Activated naive CD4-positive, alpha-beta T cell treated with anti-CD3 and anti-CD28 coated beads, Interleukin-2, amount 50 U/mL, for 72 hours (primary cell): ENCODE measurements around the gene PPA1. TPM values are rescaled to one million over a fixed set of nuclear protein-coding genes. Genes with fewer than 3 reads are reported as not detected.
"Not testable (repeated sequence)": the region's sequence is repeated elsewhere in the genome, so short reads cannot be mapped to it uniquely, and the experiment has no call there.

Experiments used
- ATAC-seq, 2 donors: fragments of 150-1000 bp; cut with Tn5 transposase; 2 replicates each; pipeline ENCODE4 v1.10.0; 2021; ENCODE audit warnings: mild to moderate bottlenecking in 2 of 2, moderate library complexity in 2 of 2
- DNase-seq, 2 donors: peaks; one replicate each; pipeline ENCODE4 v3.0.0; 2021 to 2022; ENCODE audit warnings: low spot score in 2 of 2
- H3K27ac Mint-ChIP-seq, 2 donors: one replicate each; pipeline ENCODE4 v1.8.0; 2022; ENCODE audit warnings: mild to moderate bottlenecking in 2 of 2, mixed read lengths in 2 of 2
- H3K36me3 Mint-ChIP-seq, 2 donors: one replicate each; pipeline ENCODE4 v1.8.0; 2022; ENCODE audit warnings: mixed read lengths in 2 of 2
- H3K9me3 Mint-ChIP-seq, 2 donors: one replicate each; pipeline ENCODE4 v1.8.0; 2022; ENCODE audit warnings: mixed read lengths in 2 of 2
- total RNA-seq, 2 donors: library from RNA; stranded (reverse); gene quantifications; one replicate each; pipeline ENCODE4 v1.2.3, GENCODE V29; 2022

Gene PPA1
- total RNA-seq, 2 donors from 2014 or later, result 233 to 258 TPM

GRCh38 chr10:70192326-70192968 is 40.8 kb downstream of the PPA1 start:
- no peaks in the 10 kb centered on the region for H3K36me3 Mint-ChIP-seq
- H3K9me3 Mint-ChIP-seq, result no peaks in the 10 kb centered on the region
- no peak for DNase-seq
- ATAC-seq, result no peak
- no peak overlapping the region for H3K27ac Mint-ChIP-seq

- DNase-seq (no peak), ATAC-seq (no peak)
- H3K27ac Mint-ChIP-seq, result no peak overlapping the region
- no peaks in the 10 kb centered on the region for H3K36me3 Mint-ChIP-seq
- H3K9me3 Mint-ChIP-seq, result no peaks in the 10 kb centered on the region
Observed at GRCh38 chr10:70191972-70192305, 41.3 kb downstream of the PPA1 start.

- H3K36me3 Mint-ChIP-seq, result no peaks in the 10 kb centered on the region
- ATAC-seq (no peak), DNase-seq (no peak)
- H3K27ac Mint-ChIP-seq, result no peak overlapping the region
- H3K9me3 Mint-ChIP-seq, result no peaks in the 10 kb centered on the region
Observed at GRCh38 chr10:70191161-70191971, 41.9 kb downstream of the PPA1 start.

GRCh38 chr10:70190581-70190980 is 42.6 kb downstream of the PPA1 start:
- H3K27ac Mint-ChIP-seq, result no peak overlapping the region
- no peaks in the 10 kb centered on the region for H3K36me3 Mint-ChIP-seq
- DNase-seq (no peak), ATAC-seq (no peak)
- H3K9me3 Mint-ChIP-seq, result no peaks in the 10 kb centered on the region

- Mint-ChIP-seq H3K9me3 (no peaks in the 10 kb centered on the region), H3K27ac (no peak overlapping the region), H3K36me3 (no peaks in the 10 kb centered on the region)
- DNase-seq, result no peak
- no peak for ATAC-seq
Observed at GRCh38 chr10:70190102-70190501, 43.1 kb downstream of the PPA1 start.

- no peak for DNase-seq
- Mint-ChIP-seq H3K9me3 (no peaks in the 10 kb centered on the region), H3K27ac (no peak overlapping the region), H3K36me3 (no peaks in the 10 kb centered on the region)
- ATAC-seq, result no peak
Observed at GRCh38 chr10:70188768-70189167, 44.5 kb downstream of the PPA1 start.

- H3K27ac Mint-ChIP-seq, result no peak overlapping the region
- no peaks in the 10 kb centered on the region for H3K36me3 Mint-ChIP-seq
- no peak for DNase-seq
- ATAC-seq, result no peak
- H3K9me3 Mint-ChIP-seq, result no peaks in the 10 kb centered on the region
Observed at GRCh38 chr10:70186571-70186970, 46.7 kb downstream of the PPA1 start.

GRCh38 chr10:70186090-70186489 is 47.1 kb downstream of the PPA1 start:
- ATAC-seq (no peak), DNase-seq (no peak)
- Mint-ChIP-seq H3K9me3 (no peaks in the 10 kb centered on the region), H3K27ac (no peak overlapping the region), H3K36me3 (no peaks in the 10 kb centered on the region)

- DNase-seq, result no peak
- H3K36me3 Mint-ChIP-seq, result no peaks in the 10 kb centered on the region
- H3K27ac Mint-ChIP-seq, result no peak overlapping the region
- peaks cover 3% of the 10 kb centered on the region in 2 donors for H3K9me3 Mint-ChIP-seq
- no peak for ATAC-seq
Observed at GRCh38 chr10:70183304-70183703, 49.9 kb downstream of the PPA1 start.

- H3K9me3 Mint-ChIP-seq, H3K27ac Mint-ChIP-seq, H3K36me3 Mint-ChIP-seq, ATAC-seq, DNase-seq: not testable (repeated sequence)
Observed at GRCh38 chr10:70179209-70179608, 54.0 kb downstream of the PPA1 start.

GRCh38 chr10:70178139-70178725 is 55.0 kb downstream of the PPA1 start:
- Mint-ChIP-seq H3K27ac (no peak overlapping the region), H3K9me3 (peaks cover 3% of the 10 kb centered on the region in 2 donors), H3K36me3 (no peaks in the 10 kb centered on the region)
- DNase-seq (no peak), ATAC-seq (no peak)

GRCh38 chr10:70176441-70176840 is 56.8 kb downstream of the PPA1 start:
- no peak for ATAC-seq
- H3K27ac Mint-ChIP-seq, result no peak overlapping the region
- no peaks in the 10 kb centered on the region for H3K36me3 Mint-ChIP-seq
- H3K9me3 Mint-ChIP-seq, result peaks cover 3% of the 10 kb centered on the region in 2 donors
- DNase-seq, result no peak

GRCh38 chr10:70175516-70175915 is 57.7 kb downstream of the PPA1 start:
- Mint-ChIP-seq H3K9me3 (peaks cover 3% of the 10 kb centered on the region in 2 donors), H3K27ac (peak overlapping the region in 1 of 2 donors; percentile 77), H3K36me3 (no peaks in the 10 kb centered on the region)
- ATAC-seq (no peak), DNase-seq (no peak)

GRCh38 chr10:70174058-70174741 is 59.0 kb downstream of the PPA1 start:
- peak; percentile 29 to 57 for DNase-seq
- ATAC-seq, result peak in 1 of 2 donors; percentile 16
- no peaks in the 10 kb centered on the region for H3K9me3 Mint-ChIP-seq
- H3K27ac Mint-ChIP-seq, result peak overlapping the region; percentile 62 to 77
- peaks cover 8 to 9% of the 10 kb centered on the region in 2 donors for H3K36me3 Mint-ChIP-seq

GRCh38 chr10:70169649-70170364 is 63.4 kb downstream of the PPA1 start:
- DNase-seq, result peak in 1 of 2 donors; percentile 17
- H3K27ac Mint-ChIP-seq, result peak overlapping the region; percentile 94 to 95
- peaks cover 11 to 37% of the 10 kb centered on the region in 2 donors for H3K36me3 Mint-ChIP-seq
- peak; percentile 17 to 31 for ATAC-seq
- no peaks in the 10 kb centered on the region for H3K9me3 Mint-ChIP-seq

GRCh38 chr10:70169011-70169410 is 64.2 kb downstream of the PPA1 start:
- H3K9me3 Mint-ChIP-seq, result no peaks in the 10 kb centered on the region
- peak overlapping the region; percentile 94 to 95 for H3K27ac Mint-ChIP-seq
- peaks cover 11 to 39% of the 10 kb centered on the region in 2 donors for H3K36me3 Mint-ChIP-seq
- ATAC-seq (no peak), DNase-seq (no peak)
